HCT116 (cell line): ENCODE data around the gene OR2A2.

Experiments used
- EZH2 ChIP-seq: fragments of 200-600 bp; sonication (generic); IDR thresholded peaks from 2 replicates; pipeline ENCODE4 v1.6.1; 2017; ENCODE audit warnings: antibody characterized with exemption, mixed run types
- POLR2A ChIP-seq: IDR thresholded peaks from 2 replicates; pipeline ENCODE4 v1.7.0; 2011; ENCODE audit warnings: borderline replicate concordance; ENCODE audit not compliant: insufficient read depth, insufficient read length; ENCODE audit errors: extremely low read depth
- POLR2AphosphoS5 ChIP-seq: IDR thresholded peaks from 2 replicates; pipeline ENCODE4 v1.6.1; 2011; ENCODE audit warnings: mild to moderate bottlenecking, low read depth, low read length, moderate library complexity
- TCF7L2 ChIP-seq: IDR thresholded peaks from 2 replicates; pipeline ENCODE4 v1.7.0; 2011; ENCODE audit warnings: borderline replicate concordance, inconsistent platforms; ENCODE audit not compliant: insufficient read depth, insufficient read length; ENCODE audit errors: extremely low read depth
- TF ChIP-seq, protein P1 (sequence below), 3 experiments: fragments of 200-600 bp in 1 of 3; sonication (generic) in 1 of 3; IDR thresholded peaks in 2 of 3; conservative IDR thresholded peaks in 1 of 3; 2 replicates each; pipeline ENCODE4 v1.5.1; 2012 to 2017; ENCODE audit warnings: low read depth in 2 of 3, low read length in 2 of 3, antibody characterized with exemption in 1 of 3, borderline replicate concordance in 1 of 3, control low read depth in 1 of 3, mild to moderate bottlenecking in 1 of 3, mixed read lengths in 1 of 3, mixed run types in 1 of 3, moderate library complexity in 1 of 3; ENCODE audit not compliant: insufficient read depth in 1 of 3
- TF ChIP-seq, protein P2 (sequence below): IDR thresholded peaks from 2 replicates; pipeline ENCODE4 v1.6.1; 2011; ENCODE audit warnings: mild to moderate bottlenecking, low read length, moderate library complexity; ENCODE audit not compliant: insufficient replicate concordance; ENCODE audit errors: extremely low read depth

DNA sequence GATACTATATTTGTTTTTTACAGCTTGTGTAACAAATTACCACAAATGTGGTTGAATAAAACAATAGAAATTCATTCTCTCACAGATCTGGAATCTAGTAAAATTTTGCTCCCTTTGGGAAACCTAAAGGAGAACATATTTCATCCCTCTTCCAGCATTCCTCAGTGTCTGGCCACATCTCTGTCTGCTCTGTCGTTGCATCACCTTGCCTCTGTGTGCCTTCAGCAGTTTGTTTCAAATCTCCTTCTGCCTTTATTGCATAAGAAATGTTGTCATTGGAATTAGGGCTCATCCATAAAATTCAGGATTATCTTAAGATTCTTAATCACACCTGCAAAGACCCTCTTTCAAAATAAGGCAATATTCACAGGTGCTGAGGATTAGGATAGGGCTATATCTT, 28.1 kb downstream of the OR2A2 start:
- TF ChIP-seq, protein P1, sequence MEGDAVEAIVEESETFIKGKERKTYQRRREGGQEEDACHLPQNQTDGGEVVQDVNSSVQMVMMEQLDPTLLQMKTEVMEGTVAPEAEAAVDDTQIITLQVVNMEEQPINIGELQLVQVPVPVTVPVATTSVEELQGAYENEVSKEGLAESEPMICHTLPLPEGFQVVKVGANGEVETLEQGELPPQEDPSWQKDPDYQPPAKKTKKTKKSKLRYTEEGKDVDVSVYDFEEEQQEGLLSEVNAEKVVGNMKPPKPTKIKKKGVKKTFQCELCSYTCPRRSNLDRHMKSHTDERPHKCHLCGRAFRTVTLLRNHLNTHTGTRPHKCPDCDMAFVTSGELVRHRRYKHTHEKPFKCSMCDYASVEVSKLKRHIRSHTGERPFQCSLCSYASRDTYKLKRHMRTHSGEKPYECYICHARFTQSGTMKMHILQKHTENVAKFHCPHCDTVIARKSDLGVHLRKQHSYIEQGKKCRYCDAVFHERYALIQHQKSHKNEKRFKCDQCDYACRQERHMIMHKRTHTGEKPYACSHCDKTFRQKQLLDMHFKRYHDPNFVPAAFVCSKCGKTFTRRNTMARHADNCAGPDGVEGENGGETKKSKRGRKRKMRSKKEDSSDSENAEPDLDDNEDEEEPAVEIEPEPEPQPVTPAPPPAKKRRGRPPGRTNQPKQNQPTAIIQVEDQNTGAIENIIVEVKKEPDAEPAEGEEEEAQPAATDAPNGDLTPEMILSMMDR (IDR thresholded peaks at IDR 0.05 in 2 of 3, conservative IDR thresholded peaks at IDR 0.05 in 1 of 3; ENCODE audit: borderline replicate concordance in 1 of 3, insufficient read depth in 1 of 3, low read depth in 2 of 3, low read length in 2 of 3) = no peak
- no peak for TF ChIP-seq TCF7L2
- TF ChIP-seq, protein P2, sequence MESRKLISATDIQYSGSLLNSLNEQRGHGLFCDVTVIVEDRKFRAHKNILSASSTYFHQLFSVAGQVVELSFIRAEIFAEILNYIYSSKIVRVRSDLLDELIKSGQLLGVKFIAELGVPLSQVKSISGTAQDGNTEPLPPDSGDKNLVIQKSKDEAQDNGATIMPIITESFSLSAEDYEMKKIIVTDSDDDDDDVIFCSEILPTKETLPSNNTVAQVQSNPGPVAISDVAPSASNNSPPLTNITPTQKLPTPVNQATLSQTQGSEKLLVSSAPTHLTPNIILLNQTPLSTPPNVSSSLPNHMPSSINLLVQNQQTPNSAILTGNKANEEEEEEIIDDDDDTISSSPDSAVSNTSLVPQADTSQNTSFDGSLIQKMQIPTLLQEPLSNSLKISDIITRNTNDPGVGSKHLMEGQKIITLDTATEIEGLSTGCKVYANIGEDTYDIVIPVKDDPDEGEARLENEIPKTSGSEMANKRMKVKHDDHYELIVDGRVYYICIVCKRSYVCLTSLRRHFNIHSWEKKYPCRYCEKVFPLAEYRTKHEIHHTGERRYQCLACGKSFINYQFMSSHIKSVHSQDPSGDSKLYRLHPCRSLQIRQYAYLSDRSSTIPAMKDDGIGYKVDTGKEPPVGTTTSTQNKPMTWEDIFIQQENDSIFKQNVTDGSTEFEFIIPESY = no peak
- TF ChIP-seq POLR2AphosphoS5 = no peak
- no peak for TF ChIP-seq POLR2A
- no peak for TF ChIP-seq EZH2
